Activated CD8-positive, alpha-beta memory T cell treated with anti-CD3 and anti-CD28 coated beads for 1 hour (primary cell): ENCODE data around the gene PYGB.
A peak's percentile ranks its signal among the peaks of the same experiment; 100 is the strongest.

ENCODE experiments used
- DNase-seq, 2 donors: peaks; one replicate each; pipeline ENCODE4 v3.0.0-alpha.2; 2020; ENCODE audit warnings: low read depth in 1 of 2; ENCODE audit errors: extremely low read depth in 1 of 2

The PYGB gene

GRCh38 chr20:25247956-25248785 is at the start of gene PYGB:
Gene PYGB (plus strand): TSS chr20:25248085. CDS start chr20:25248179, 94 bp downstream.
- peak; percentile 21 to 63 for DNase-seq

- no peak for DNase-seq
Measured at GRCh38 chr20:25198663-25199383, 49.1 kb upstream of the PYGB start.

- DNase-seq, result no peak
Measured at GRCh38 chr20:25199473-25200260, 48.2 kb upstream of the PYGB start.

GRCh38 chr20:25203089-25203488 is 44.8 kb upstream of the PYGB start:
- DNase-seq, result no peak

GRCh38 chr20:25203871-25204320 is 44.0 kb upstream of the PYGB start:
- no peak for DNase-seq

- DNase-seq, result no peak
Measured at GRCh38 chr20:25204550-25205276, 43.2 kb upstream of the PYGB start.

GRCh38 chr20:25205277-25206062 is 42.4 kb upstream of the PYGB start:
- no peak for DNase-seq

- no peak for DNase-seq
Measured at GRCh38 chr20:25206063-25206403, 41.9 kb upstream of the PYGB start.

- DNase-seq, result no peak
Measured at GRCh38 chr20:25206548-25206947, 41.3 kb upstream of the PYGB start.

- no peak for DNase-seq
Measured at GRCh38 chr20:25207149-25207959, 40.5 kb upstream of the PYGB start.

- no peak for DNase-seq
Measured at GRCh38 chr20:25207960-25208534, 39.8 kb upstream of the PYGB start.

- DNase-seq, result no peak
Measured at GRCh38 chr20:25209400-25209799, 38.5 kb upstream of the PYGB start.

GRCh38 chr20:25209911-25210310 is 38.0 kb upstream of the PYGB start:
- no peak for DNase-seq

GRCh38 chr20:25211273-25211672 is 36.6 kb upstream of the PYGB start:
- DNase-seq, result no peak

GRCh38 chr20:25212242-25212641 is 35.6 kb upstream of the PYGB start:
- no peak for DNase-seq

GRCh38 chr20:25213566-25214425 is 34.1 kb upstream of the PYGB start:
- DNase-seq, result no peak

- no peak for DNase-seq
Measured at GRCh38 chr20:25214426-25214790, 33.5 kb upstream of the PYGB start.

- no peak for DNase-seq
Measured at GRCh38 chr20:25214819-25215218, 33.1 kb upstream of the PYGB start.
